ENCODE measurements around the gene GRIN2B. TPM values are rescaled to one million over a fixed set of nuclear protein-coding genes. Genes with fewer than 3 reads are reported as not detected.

Gene GRIN2B
- total and polyA plus RNA-seq, 4 donors = 0.03 TPM; not detected in 2

DNA sequence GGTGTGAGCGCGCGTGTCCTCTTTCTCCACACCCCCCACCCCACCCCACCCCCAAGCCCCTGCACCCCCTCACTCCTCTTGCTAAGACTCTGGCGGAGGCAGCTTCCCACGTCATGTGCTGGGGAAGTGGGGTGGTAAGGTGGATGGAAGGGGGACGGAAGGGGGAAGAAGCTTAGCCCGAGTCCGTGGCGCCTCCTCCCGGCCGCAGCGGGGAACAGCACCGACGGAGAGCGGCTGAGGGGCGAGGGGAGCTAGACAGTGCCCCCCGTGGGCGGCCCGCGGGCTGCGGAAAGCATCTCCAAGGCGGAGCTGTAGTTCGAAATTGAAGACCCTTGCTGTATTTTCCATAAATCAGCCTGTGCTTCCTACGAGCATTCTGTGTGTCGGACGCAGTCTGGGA lies 588 bp upstream of the GRIN2B start:
- no peak for ATAC-seq (ENCODE audit: low FRiP score)
- H3K9me3 ChIP-seq (ENCODE audit: control insufficient read depth, low read length) = peaks cover 1% of the 10 kb centered on the region
- peaks cover 0 to 3% of the 10 kb centered on the region in 2 donors for H3K4me1 ChIP-seq (ENCODE audit: control insufficient read depth in 1 of 2, insufficient read depth in 2 of 2, low read length in 2 of 2)
- H3K27ac ChIP-seq (ENCODE audit: low read depth in 1 of 2, low read length in 2 of 2) = no peak overlapping the region
- peak in 1 of 2 donors; percentile 71 for DNase-seq
- 2% methylated on average over 20 to 26 of the region's 26 CpGs for WGBS, 2 donors
- H3K36me3 ChIP-seq (ENCODE audit: control insufficient read depth in 1 of 2, insufficient read depth in 2 of 2, low read length in 1 of 2) = no peaks in the 10 kb centered on the region
- intact Hi-C loops (cut with DNase I) = no loop called here
- no peak overlapping the region for H3K4me3 ChIP-seq (ENCODE audit: low read length in 2 of 2)
- peaks cover 3 to 5% of the 10 kb centered on the region in 2 donors for H3K27me3 ChIP-seq (ENCODE audit: control insufficient read depth in 1 of 2, insufficient read depth in 2 of 2, low read length in 1 of 2)

DNA sequence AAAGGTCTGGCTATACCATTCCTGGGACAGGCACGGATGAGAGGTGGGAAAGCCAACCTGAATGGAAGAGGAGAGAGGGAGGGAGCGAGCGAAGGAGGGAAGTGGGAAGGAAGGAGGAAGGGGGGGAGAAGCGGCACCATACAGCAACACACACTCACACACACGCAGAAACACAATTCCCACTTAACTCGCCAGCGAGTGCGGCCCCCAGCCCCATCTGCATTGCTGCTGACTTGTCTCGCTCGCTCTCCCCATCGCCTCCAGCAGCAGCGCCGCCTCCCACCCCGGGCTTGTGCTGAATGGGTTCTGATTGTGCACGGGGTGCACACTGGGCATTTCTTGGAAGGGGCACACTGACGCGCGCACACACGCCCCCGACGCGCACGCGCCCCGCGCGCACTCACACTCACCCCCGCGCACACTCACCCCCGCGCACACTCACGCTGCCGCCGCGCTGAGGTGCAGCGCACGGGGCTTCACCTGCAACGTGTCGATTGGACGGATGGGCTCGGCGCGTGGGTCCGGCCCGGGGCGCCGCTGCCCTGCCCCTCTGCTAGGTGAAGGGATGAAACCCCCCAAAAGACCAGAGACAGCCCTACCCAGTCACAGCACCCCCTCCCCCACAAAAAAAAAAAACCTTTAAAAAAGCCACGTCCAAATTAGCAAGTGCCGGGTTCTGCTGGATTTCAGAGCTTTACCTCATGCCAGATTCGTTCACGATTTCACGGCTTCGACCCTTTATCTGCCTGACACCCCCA lies 685 bp downstream of the GRIN2B start:
- H3K4me3 ChIP-seq (ENCODE audit: low read length in 2 of 2) = no peak overlapping the region
- no peaks in the 10 kb centered on the region for H3K36me3 ChIP-seq (ENCODE audit: control insufficient read depth in 1 of 2, insufficient read depth in 2 of 2, low read length in 1 of 2)
- intact Hi-C loops (cut with DNase I) = no loop called here
- peak; percentile 33 for ATAC-seq (ENCODE audit: low FRiP score)
- no peak overlapping the region for H3K27ac ChIP-seq (ENCODE audit: low read depth in 1 of 2, low read length in 2 of 2)
- DNase-seq = no peak
- WGBS, 2 donors = 1 to 2% methylated on average over 48 to 53 of the region's 53 CpGs
- H3K27me3 ChIP-seq (ENCODE audit: control insufficient read depth in 1 of 2, insufficient read depth in 2 of 2, low read length in 1 of 2) = peaks cover 1 to 5% of the 10 kb centered on the region in 2 donors
- peaks cover 0 to 3% of the 10 kb centered on the region in 2 donors for H3K4me1 ChIP-seq (ENCODE audit: control insufficient read depth in 1 of 2, insufficient read depth in 2 of 2, low read length in 2 of 2)
- H3K9me3 ChIP-seq (ENCODE audit: control insufficient read depth, low read length) = no peaks in the 10 kb centered on the region

DNA sequence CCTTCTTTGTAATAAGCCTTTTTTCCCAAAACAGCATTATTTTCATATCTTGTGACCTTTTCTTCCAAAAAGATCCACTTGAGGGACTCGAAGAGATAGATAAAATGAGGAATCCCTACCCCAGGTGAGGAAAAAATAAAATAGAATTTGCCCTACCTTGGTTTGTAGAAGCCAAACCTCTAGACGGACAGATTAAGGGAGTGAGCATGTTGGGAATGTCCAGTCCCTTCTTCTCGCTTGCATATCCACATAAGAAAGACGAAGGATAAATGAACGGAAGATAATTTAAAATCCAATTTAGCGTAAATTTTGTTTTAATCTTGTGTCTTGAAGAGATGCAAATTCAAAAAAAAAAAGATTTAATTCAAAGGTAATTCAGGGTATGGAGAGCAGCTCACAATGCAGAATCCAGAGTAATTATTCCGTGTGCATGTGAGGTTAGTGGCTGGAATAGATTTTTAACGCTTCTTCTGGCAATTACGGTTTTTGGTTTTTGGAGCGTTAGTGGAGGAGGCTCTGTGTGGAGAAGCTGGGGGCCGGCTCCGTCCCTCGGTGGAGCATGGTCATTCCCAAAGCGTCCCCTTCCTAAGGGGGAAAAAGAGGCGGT lies 1.5 kb downstream of the GRIN2B start:
- no peak for ATAC-seq (ENCODE audit: low FRiP score)
- Histone ChIP-seq H3K4me1 (ENCODE audit: control insufficient read depth in 1 of 2, insufficient read depth in 2 of 2, low read length in 2 of 2) (peaks cover 0 to 3% of the 10 kb centered on the region in 2 donors), H3K36me3 (ENCODE audit: control insufficient read depth in 1 of 2, insufficient read depth in 2 of 2, low read length in 1 of 2) (no peaks in the 10 kb centered on the region), H3K27ac (ENCODE audit: low read depth in 1 of 2, low read length in 2 of 2) (no peak overlapping the region), H3K4me3 (ENCODE audit: low read length in 2 of 2) (no peak overlapping the region), H3K27me3 (ENCODE audit: control insufficient read depth in 1 of 2, insufficient read depth in 2 of 2, low read length in 1 of 2) (peaks cover under 1 to 5% of the 10 kb centered on the region in 2 donors), H3K9me3 (ENCODE audit: control insufficient read depth, low read length) (no peaks in the 10 kb centered on the region)
- 22 to 24% methylated on average over 15 of the region's 15 CpGs for WGBS, 2 donors
- no peak for DNase-seq
- intact Hi-C loops (cut with DNase I) = no loop called here

DNA sequence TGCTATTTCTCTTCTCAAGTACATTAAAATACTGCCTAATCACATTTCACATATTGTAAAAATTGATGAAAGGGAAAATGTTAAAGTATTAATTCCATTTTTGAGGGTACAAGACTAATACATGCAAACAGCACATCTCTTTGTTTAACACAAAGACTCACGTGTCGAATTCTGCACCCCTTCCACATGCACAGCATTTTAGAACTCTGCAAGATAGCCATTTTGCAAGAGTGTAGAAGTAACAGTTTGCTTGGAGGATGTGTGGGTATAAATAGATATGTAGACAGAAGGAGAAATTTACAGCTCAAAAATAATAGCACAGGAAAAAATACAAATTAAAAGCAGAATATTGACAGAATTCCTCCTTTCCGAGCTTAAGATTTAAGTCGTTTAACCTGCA lies 2.5 kb downstream of the GRIN2B start:
- ATAC-seq (ENCODE audit: low FRiP score) (no peak), DNase-seq (no peak)
- intact Hi-C loops (cut with DNase I) = no loop called here
- Histone ChIP-seq H3K27ac (ENCODE audit: low read depth in 1 of 2, low read length in 2 of 2) (no peak overlapping the region), H3K4me1 (ENCODE audit: control insufficient read depth in 1 of 2, insufficient read depth in 2 of 2, low read length in 2 of 2) (peaks cover 0 to 3% of the 10 kb centered on the region in 2 donors), H3K9me3 (ENCODE audit: control insufficient read depth, low read length) (no peaks in the 10 kb centered on the region), H3K27me3 (ENCODE audit: control insufficient read depth in 1 of 2, insufficient read depth in 2 of 2, low read length in 1 of 2) (peaks cover 0 to 4% of the 10 kb centered on the region in 2 donors), H3K4me3 (ENCODE audit: low read length in 2 of 2) (no peak overlapping the region), H3K36me3 (ENCODE audit: control insufficient read depth in 1 of 2, insufficient read depth in 2 of 2, low read length in 1 of 2) (no peaks in the 10 kb centered on the region)
- WGBS, 2 donors = 58 to 69% methylated on average over 4 of the region's 4 CpGs

DNA sequence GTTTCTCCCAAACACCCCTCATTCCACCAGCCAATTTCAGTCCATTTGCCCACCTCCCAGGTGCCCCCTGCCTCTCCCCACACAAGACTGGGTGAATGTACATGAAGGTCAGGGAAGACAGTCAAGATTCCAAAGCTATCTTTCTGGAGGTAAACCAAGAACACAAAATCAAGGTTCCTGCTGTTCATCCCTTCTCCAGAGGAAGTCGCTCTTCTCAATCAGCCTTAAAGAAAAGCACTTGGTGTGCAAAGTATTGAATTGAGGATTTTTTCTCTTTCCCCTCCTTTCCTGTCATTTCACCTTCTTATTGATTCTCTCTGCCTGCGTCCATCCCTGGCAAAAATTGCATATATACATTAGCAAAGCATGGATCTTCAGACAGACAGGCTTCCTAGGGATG lies 4.5 kb downstream of the GRIN2B start:
- DNase-seq (no peak), ATAC-seq (ENCODE audit: low FRiP score) (no peak)
- Histone ChIP-seq H3K4me1 (ENCODE audit: control insufficient read depth in 1 of 2, insufficient read depth in 2 of 2, low read length in 2 of 2) (peaks cover 0 to 3% of the 10 kb centered on the region in 2 donors), H3K27me3 (ENCODE audit: control insufficient read depth in 1 of 2, insufficient read depth in 2 of 2, low read length in 1 of 2) (no peaks in the 10 kb centered on the region), H3K4me3 (ENCODE audit: low read length in 2 of 2) (no peak overlapping the region), H3K27ac (ENCODE audit: low read depth in 1 of 2, low read length in 2 of 2) (no peak overlapping the region), H3K9me3 (ENCODE audit: control insufficient read depth, low read length) (no peaks in the 10 kb centered on the region), H3K36me3 (ENCODE audit: control insufficient read depth in 1 of 2, insufficient read depth in 2 of 2, low read length in 1 of 2) (no peaks in the 10 kb centered on the region)
- WGBS, 2 donors = 77 to 84% methylated on average over 2 of the region's 2 CpGs
- intact Hi-C loops (cut with DNase I) = no loop called here

DNA sequence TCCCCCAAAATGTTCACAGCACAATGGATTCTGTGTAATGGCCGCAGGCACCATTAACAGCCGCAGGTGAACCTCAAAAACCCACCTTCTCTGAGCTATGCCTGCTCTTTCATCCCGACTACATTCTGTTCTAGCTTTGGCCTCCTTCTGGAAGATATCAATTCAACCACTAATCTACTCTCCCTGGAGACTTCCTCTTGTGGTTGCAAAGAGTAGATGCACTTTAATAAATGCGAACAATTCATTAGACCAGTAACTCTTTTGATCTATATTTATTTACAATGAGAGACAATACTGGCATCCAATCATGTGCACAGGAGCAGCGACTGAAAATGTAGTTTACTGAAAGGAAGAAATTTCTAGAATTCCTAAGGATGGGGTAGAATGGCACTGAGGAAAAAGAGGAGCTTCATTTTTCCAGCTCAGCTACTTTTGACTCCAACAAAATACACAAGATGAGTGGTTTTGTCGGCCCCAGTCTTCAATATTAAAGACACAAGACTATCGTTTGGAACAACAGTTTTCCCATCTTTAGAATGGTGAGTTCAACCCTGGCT lies 5.3 kb downstream of the GRIN2B start:
- Histone ChIP-seq H3K27me3 (ENCODE audit: control insufficient read depth in 1 of 2, insufficient read depth in 2 of 2, low read length in 1 of 2) (no peaks in the 10 kb centered on the region), H3K36me3 (ENCODE audit: control insufficient read depth in 1 of 2, insufficient read depth in 2 of 2, low read length in 1 of 2) (no peaks in the 10 kb centered on the region), H3K27ac (ENCODE audit: low read depth in 1 of 2, low read length in 2 of 2) (no peak overlapping the region), H3K4me3 (ENCODE audit: low read length in 2 of 2) (no peak overlapping the region), H3K9me3 (ENCODE audit: control insufficient read depth, low read length) (no peaks in the 10 kb centered on the region), H3K4me1 (ENCODE audit: control insufficient read depth in 1 of 2, insufficient read depth in 2 of 2, low read length in 2 of 2) (no peaks in the 10 kb centered on the region)
- WGBS, 2 donors = 47 to 55% methylated on average over 7 of the region's 7 CpGs
- intact Hi-C loops (cut with DNase I) = no loop called here
- DNase-seq (no peak), ATAC-seq (ENCODE audit: low FRiP score) (no peak)

DNA sequence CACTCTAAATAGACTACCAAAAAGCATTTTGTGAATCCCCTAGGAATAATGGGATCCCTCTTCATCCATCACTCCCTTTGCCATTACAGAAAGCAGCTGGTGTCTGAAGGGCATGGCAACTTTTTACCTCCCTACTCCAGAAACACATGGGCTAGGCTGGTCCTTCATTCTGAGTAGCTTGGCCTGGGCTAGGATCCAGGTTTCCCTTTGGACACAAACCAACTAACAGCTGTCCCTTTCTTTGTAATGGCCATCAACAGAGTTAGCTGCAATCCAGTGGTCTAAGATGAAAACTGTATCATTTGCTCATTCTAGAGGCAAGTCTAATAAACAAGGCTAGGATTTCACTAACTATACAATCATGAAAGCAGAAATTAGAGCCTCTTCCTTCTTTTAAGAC lies 7.4 kb downstream of the GRIN2B start:
- H3K4me3 ChIP-seq (ENCODE audit: low read length in 2 of 2) = no peak overlapping the region
- H3K36me3 ChIP-seq (ENCODE audit: control insufficient read depth in 1 of 2, insufficient read depth in 2 of 2, low read length in 1 of 2) = no peaks in the 10 kb centered on the region
- no peaks in the 10 kb centered on the region for H3K27me3 ChIP-seq (ENCODE audit: control insufficient read depth in 1 of 2, insufficient read depth in 2 of 2, low read length in 1 of 2)
- no peaks in the 10 kb centered on the region for H3K4me1 ChIP-seq (ENCODE audit: control insufficient read depth in 1 of 2, insufficient read depth in 2 of 2, low read length in 2 of 2)
- DNase-seq (no peak), ATAC-seq (ENCODE audit: low FRiP score) (no peak)
- intact Hi-C loops (cut with DNase I) = no loop called here
- no peaks in the 10 kb centered on the region for H3K9me3 ChIP-seq (ENCODE audit: control insufficient read depth, low read length)
- H3K27ac ChIP-seq (ENCODE audit: low read depth in 1 of 2, low read length in 2 of 2) = no peak overlapping the region

DNA sequence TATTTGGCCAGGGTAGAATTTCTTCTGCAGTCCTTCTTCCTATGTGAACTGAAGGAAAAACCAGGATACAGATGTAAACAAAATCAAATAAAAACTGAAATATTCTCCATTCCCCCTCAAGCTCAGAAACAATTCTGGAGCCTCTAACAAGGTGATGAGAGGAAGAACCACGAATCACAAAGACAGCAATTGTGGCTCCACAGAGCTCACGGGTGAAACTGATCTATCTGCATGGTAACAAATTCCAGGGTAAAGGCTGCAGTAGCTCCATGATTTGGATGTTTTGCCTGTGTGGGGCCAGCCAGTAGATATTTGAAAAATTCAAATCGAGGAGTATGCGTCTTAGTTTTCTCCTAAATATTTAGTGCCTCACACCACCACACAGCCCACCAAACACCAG lies 10.6 kb downstream of the GRIN2B start:
- DNase-seq (no peak), ATAC-seq (ENCODE audit: low FRiP score) (no peak)
- intact Hi-C loops (cut with DNase I) = no loop called here
- Histone ChIP-seq H3K27me3 (ENCODE audit: control insufficient read depth in 1 of 2, insufficient read depth in 2 of 2, low read length in 1 of 2) (no peaks in the 10 kb centered on the region), H3K4me1 (ENCODE audit: control insufficient read depth in 1 of 2, insufficient read depth in 2 of 2, low read length in 2 of 2) (no peaks in the 10 kb centered on the region), H3K4me3 (ENCODE audit: low read length in 2 of 2) (no peak overlapping the region), H3K27ac (ENCODE audit: low read depth in 1 of 2, low read length in 2 of 2) (no peak overlapping the region), H3K36me3 (ENCODE audit: control insufficient read depth in 1 of 2, insufficient read depth in 2 of 2, low read length in 1 of 2) (no peaks in the 10 kb centered on the region), H3K9me3 (ENCODE audit: control insufficient read depth, low read length) (no peaks in the 10 kb centered on the region)
- 53 to 60% methylated on average over 4 of the region's 4 CpGs for WGBS, 2 donors

DNA sequence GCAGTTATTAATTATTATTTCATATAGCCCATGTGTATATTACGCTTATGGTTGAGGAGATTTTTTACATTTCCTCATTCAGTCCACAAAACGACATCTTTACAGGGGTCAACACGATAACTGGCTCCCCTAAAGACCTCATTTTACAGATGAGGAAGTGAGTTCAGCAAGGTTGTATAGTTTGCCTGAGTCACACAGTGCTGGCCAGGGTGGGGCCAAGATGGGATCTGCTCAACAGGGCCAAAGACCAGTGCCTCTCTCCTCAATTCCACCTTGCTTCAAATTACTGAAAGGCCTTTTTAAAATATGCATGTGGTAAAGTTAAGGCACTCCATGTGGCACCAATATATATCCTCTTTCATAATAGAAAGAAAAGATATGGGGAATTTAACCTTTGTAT lies 13.1 kb downstream of the GRIN2B start:
- Histone ChIP-seq H3K36me3 (ENCODE audit: control insufficient read depth in 1 of 2, insufficient read depth in 2 of 2, low read length in 1 of 2) (no peaks in the 10 kb centered on the region), H3K27me3 (ENCODE audit: control insufficient read depth in 1 of 2, insufficient read depth in 2 of 2, low read length in 1 of 2) (no peaks in the 10 kb centered on the region), H3K9me3 (ENCODE audit: control insufficient read depth, low read length) (no peaks in the 10 kb centered on the region), H3K4me3 (ENCODE audit: low read length in 2 of 2) (no peak overlapping the region), H3K27ac (ENCODE audit: low read depth in 1 of 2, low read length in 2 of 2) (no peak overlapping the region), H3K4me1 (ENCODE audit: control insufficient read depth in 1 of 2, insufficient read depth in 2 of 2, low read length in 2 of 2) (no peaks in the 10 kb centered on the region)
- DNase-seq = no peak
- intact Hi-C loops (cut with DNase I) = no loop called here
- WGBS, 2 donors = 86 to 89% methylated on average over 3 of the region's 3 CpGs
- no peak for ATAC-seq (ENCODE audit: low FRiP score)

Data from aorta (tissue), 5 donors.